HG03139 (cell line): ENCODE results near the gene ATF7IP.

Source experiments
- ATAC-seq: cut with Tn5 transposase; IDR thresholded peaks from one replicate; pipeline ENCODE4 v1.9.1; 2021; ENCODE audit not compliant: unreplicated experiment

Gene ATF7IP

DNA sequence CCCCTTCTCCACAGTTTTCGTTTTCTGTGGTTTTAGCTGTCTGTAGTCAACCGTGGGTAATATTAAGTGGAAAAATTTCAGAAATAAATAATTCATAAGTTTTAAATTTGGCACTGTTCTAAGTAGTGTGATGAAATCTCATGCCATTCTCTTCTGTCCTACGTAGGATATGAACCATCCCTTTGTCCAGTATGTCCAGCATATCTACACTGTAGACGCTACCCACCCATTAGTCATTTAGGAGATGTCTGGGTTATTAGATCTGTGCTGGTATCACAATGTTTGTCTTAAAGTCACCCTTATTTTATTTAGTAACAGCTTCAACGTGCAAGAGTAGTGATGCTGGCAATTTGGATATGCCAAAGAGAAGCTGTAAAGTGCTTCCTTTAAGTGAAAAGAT is 44.7 kb downstream of the ATF7IP start:
- ATAC-seq = no peak

DNA sequence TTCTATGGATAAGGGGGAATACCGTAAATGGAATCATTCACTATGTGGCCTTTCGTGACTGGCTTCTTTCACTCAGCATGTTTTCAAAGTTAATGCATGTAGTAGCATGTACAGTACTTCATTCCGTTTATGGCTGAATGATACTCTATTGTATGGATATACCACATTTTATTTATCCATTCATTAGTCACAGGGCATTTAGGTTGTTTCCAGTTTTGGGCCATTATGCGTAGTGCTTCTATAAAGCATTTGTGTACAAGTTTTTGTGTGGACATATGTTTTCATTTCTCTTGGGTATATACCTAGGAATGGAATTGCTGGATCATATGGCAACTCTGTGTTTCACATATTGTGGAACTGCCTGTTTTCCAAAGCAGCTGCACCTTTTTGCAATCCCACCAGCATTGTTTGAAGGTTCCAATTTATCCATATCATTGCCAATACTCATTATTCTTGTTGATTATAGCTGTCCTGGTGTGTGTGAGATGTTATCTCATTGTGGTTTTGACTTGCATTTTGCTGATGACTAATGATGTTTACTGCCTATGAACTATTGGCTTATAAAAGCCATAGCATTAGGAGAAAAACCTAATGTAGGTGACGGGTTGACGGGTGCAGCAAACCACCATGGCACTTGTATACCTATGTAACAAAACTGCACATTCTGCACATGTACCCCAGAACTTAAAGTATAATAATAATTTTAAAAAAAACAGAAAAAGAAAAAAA is 45.5 kb downstream of the ATF7IP start:
- no peak for ATAC-seq

GRCh38 chr12:14416658-14417057 is 51.2 kb downstream of the ATF7IP start:
- ATAC-seq = no peak

DNA sequence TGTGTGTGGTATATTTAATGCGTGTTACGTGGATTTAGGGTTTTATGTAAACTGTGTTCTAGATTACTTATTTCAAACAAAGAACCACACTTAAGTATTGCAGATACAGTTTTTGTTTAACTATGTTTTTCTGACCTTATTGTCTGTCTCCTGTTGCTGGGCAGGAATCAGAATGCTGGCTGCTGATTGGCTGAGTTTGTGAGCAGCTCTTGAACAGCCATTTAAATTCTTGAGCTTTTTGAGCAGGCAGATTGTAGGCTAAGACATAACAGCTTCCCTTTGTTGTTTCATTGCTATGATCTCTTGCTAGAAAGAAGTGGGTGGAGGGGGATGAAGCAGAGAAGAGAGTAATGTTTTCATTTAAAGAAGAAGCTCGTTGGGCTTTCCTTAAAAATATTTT is 52.2 kb downstream of the ATF7IP start:
- ATAC-seq = no peak

DNA sequence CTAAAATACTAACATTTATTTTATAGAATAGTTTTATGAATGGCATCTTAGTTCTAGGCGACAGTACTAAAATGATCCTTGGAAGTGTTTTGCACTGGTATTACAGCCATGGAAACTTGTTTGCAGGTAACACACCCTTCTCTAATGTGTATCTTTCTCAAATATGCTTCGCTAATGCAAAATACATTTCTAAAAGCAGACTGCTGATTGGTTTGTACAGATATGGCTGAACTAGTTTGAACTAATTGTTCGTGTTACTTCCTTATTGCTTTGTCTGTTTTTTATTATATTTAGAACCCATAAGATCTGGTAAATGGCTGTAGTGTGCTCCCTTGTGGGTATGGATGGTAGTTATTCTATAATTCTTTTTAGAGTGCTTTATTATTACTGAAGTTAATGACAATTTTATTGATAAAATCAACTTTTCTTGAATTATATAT is 53.0 kb downstream of the ATF7IP start:
- no peak for ATAC-seq

- no peak for ATAC-seq
Observed at GRCh38 chr12:14422516-14423230, 57.2 kb downstream of the ATF7IP start.

GRCh38 chr12:14424545-14424944 is 59.1 kb downstream of the ATF7IP start:
- ATAC-seq = no peak

- no peak for ATAC-seq
Observed at GRCh38 chr12:14426792-14427191, 61.3 kb downstream of the ATF7IP start.

GRCh38 chr12:14427929-14428328 is 62.4 kb downstream of the ATF7IP start:
- ATAC-seq = no peak

GRCh38 chr12:14430394-14430986 is 65.0 kb downstream of the ATF7IP start:
- ATAC-seq = no peak

DNA sequence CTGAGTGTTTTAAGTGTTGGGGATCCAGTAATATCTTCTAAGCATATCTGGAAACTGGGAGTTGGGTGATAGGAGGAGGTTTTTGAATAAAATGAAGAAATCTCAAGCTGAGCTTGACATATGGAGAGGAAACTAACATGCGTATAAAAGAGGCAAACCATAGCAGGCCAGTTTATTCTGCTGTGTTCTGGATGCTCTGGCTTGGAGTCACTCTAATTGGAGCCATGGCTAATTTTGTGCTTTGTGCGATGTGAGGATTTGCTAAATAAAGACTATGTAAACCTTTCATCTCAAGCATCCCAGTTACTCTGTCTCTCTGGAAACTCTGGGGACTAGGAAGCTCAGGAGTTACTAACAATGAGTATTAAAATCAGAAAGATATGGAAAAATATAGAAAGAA is 66.5 kb downstream of the ATF7IP start:
- ATAC-seq = no peak

DNA sequence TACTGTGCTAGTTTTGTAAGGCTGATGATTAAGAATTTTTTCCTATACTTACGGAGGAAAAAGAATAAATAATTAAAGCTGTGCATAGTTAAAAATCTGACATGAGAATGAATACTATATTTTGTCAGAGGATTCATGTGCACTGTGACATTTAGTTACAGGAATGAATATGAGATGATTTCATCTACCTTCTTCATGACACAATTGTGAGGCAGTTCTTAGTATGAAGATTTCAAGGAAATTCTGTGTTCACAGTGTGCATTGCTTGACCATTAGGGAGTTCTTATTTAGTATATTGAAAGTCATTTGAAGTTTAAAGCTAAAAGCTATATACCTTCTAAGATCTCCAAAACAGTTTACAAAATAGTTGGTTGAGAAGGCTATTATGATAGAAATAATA is 70.1 kb downstream of the ATF7IP start:
- no peak for ATAC-seq

DNA sequence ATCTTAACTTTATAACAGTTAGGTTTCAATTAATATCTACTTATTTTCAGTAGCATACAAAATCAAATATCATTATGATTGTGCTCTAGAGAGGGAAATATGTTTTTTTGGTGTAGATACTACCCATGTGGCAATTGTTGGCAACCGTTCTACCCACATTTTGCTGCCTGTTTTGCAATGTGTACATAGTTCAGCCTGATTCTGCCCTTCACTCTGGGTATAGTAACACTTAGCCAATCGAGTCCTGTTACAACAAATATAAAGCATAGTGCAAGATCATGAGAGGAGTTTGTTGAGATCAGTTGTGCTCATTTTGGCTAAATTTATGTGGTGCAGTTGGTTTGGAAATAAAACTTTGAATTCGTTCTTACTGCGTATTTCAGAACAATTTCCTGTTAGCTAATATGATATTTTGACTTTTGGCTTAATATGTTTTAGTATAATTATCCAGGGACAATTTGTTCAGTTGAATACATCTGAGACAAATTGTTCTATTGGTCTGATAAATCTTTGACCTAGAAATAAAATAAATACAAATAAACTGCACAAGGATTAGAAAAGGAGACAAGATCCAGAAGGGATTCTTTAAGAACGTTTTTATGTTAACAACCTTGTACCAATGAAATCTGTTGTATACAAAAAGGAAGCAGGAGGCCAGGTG is 76.9 kb downstream of the ATF7IP start:
- no peak for ATAC-seq

DNA sequence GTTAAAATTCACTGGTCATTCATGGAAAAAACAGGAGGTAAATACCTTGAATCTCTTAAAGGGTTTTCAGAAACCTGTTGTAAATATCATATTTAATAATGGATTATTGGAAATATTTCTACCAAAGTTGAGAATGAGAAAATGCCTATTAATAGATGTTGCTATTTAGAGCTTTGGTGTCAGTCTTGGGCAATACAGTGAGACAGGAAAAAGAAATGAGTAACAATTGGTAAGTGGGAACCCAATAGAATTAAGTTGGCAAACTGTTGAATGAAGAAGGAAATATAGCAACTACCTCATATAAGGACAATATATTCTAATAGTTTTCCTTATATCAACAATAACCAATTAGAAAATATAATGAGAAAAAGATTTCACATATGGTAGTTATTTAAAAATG is 78.0 kb downstream of the ATF7IP start:
- no peak for ATAC-seq

- ATAC-seq = no peak
Observed at GRCh38 chr12:14450479-14450878, 85.0 kb downstream of the ATF7IP start.

GRCh38 chr12:14452336-14452735 is 86.9 kb downstream of the ATF7IP start:
- no peak for ATAC-seq

DNA sequence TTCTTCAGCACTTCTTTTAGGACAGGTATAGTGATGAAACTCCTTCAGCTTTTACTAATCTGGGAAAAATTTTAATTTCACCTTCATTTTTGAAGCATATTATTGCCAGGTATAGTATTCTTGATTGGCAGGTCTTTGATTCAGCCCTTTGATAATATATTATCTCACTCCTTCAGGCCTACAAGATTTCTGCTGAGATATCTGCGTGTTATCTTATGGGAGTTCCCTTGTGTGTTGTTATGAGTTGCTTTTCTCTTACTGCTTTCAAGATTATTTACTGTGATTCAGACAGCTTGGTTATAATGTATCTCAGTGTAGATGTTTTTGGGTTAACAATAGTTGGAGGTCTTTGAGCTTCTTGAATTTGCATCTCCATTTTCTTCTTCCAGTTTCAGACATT is 87.4 kb downstream of the ATF7IP start:
- ATAC-seq = no peak

DNA sequence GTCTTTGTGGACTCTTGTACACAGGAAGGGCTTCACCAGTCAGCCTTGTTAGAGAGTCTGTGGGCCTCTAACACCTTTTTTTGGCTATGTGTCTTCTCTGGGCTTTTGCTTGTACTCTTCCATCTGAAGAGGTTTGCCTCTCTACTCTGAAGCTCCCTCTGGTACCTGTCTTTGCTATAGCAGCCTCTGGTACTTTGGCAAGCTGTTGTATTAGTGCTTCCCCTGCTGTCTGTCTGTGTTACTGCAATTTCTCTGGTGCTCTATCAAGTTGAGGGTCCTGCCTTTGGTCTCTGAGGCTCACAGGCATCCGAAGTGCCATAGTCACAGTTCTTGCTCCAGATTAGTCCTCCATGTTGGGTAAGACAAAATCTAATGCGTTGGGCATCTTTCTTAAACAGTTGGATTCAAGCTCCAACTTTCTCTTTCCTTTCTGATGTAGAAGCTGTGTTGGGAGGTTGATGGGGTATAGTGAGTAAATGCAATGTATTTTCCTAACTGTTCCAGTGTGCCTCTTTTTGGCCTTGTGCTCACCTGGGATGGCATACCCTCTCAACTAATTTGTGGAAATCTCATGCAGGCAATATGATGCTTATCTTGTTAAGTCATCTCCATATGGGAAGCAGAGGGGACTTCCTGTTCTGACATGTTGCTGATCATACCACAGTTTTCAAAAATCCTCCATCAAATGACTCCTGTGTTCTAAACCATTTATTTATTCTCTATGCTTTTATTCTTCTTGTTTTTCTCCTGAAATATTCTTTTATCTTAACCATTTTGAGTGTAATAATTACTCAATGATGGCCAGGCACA is 88.8 kb downstream of the ATF7IP start:
- no peak for ATAC-seq

DNA sequence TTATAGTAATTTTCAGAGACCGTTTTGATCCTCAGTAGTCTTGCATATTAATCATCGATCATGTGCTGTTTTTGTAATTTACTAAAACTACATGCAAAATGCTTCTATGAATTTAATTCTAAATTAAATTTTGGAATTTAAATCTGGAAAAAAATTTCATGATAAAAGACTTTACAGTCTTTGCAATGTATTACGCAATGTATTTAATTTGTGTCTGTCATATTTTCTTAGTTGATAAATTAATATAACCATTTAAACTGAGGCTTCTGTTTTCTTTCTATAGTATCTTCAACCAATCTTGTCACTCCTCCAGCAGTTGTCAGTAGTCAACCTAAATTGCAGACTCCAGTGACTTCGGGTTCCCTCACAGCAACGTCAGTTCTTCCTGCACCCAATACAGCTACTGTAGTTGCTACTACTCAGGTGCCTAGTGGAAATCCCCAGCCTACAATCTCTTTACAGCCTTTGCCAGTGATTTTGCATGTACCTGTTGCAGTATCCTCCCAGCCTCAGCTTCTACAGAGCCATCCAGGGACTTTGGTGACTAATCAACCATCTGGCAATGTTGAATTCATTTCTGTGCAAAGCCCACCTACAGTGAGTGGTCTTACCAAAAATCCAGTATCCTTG is 94.8 kb downstream of the ATF7IP start:
- no peak for ATAC-seq

GRCh38 chr12:14471497-14471896 is 106.0 kb downstream of the ATF7IP start:
- no peak for ATAC-seq
